ENCODE results near the gene SLC6A3.
"Not testable (repeated sequence)": the region's sequence is repeated elsewhere in the genome, so short reads cannot be mapped to it uniquely, and the experiment has no call there.

The SLC6A3 gene

GRCh38 chr5:1439388-1440097, 5.7 kb downstream of the SLC6A3 start:
- no peak for DNase-seq

GRCh38 chr5:1438871-1439270, 6.4 kb downstream of the SLC6A3 start:
- no peak for DNase-seq

- no peak for DNase-seq
Observed at GRCh38 chr5:1437876-1438559, 7.2 kb downstream of the SLC6A3 start.

GRCh38 chr5:1437226-1437829, 7.9 kb downstream of the SLC6A3 start:
- DNase-seq: no peak

- no peak for DNase-seq
Observed at GRCh38 chr5:1436681-1437080, 8.6 kb downstream of the SLC6A3 start.

GRCh38 chr5:1436036-1436435, 9.2 kb downstream of the SLC6A3 start:
- no peak for DNase-seq

GRCh38 chr5:1435369-1435768, 9.9 kb downstream of the SLC6A3 start:
- no peak for DNase-seq

- no peak for DNase-seq
Observed at GRCh38 chr5:1432296-1432695, 12.9 kb downstream of the SLC6A3 start.

- DNase-seq: no peak
Observed at GRCh38 chr5:1431896-1432295, 13.3 kb downstream of the SLC6A3 start.

- DNase-seq: no peak
Observed at GRCh38 chr5:1431021-1431811, 14.0 kb downstream of the SLC6A3 start.

- DNase-seq: no peak
Observed at GRCh38 chr5:1430121-1430795, 15.0 kb downstream of the SLC6A3 start.

GRCh38 chr5:1429496-1429895, 15.7 kb downstream of the SLC6A3 start:
- no peak for DNase-seq

GRCh38 chr5:1429066-1429465, 16.2 kb downstream of the SLC6A3 start:
- DNase-seq: no peak

GRCh38 chr5:1428107-1428506, 17.1 kb downstream of the SLC6A3 start:
- DNase-seq: no peak

GRCh38 chr5:1424716-1425115, 20.5 kb downstream of the SLC6A3 start:
- no peak for DNase-seq

GRCh38 chr5:1423901-1424603, 21.2 kb downstream of the SLC6A3 start:
- no peak for DNase-seq

GRCh38 chr5:1422522-1422921, 22.7 kb downstream of the SLC6A3 start:
- not testable (repeated sequence) for DNase-seq

GRCh38 chr5:1421521-1422341, 23.5 kb downstream of the SLC6A3 start:
- no peak for DNase-seq

GRCh38 chr5:1420211-1421195, 24.7 kb downstream of the SLC6A3 start:
- no peak for DNase-seq
